HG02840 (cell line): Measurements from ENCODE around the gene PCDHGB2.
"Not testable (repeated sequence)": the region's sequence is repeated elsewhere in the genome, so short reads cannot be mapped to it uniquely, and the experiment has no call there.

Experiments
- ATAC-seq: cut with Tn5 transposase; IDR thresholded peaks from one replicate; pipeline ENCODE4 v1.9.1; 2021; ENCODE audit warnings: mild to moderate bottlenecking, moderate library complexity, moderate number of reproducible peaks; ENCODE audit not compliant: unreplicated experiment, low FRiP score

The PCDHGB2 gene

GRCh38 chr5:141359790-141360426 is at the start of gene PCDHGB2:
PCDHGB2 (plus strand) TSS chr5:141359994; CDS start chr5:141360136, 142 bp downstream.
- peak; percentile 74 for ATAC-seq

- ATAC-seq, result no peak
Observed at GRCh38 chr5:141313711-141314110, 46.1 kb upstream of the PCDHGB2 start.

- ATAC-seq, result not testable (repeated sequence)
Observed at GRCh38 chr5:141316963-141317362, 42.8 kb upstream of the PCDHGB2 start.

- no peak for ATAC-seq
Observed at GRCh38 chr5:141319202-141319601, 40.6 kb upstream of the PCDHGB2 start.

- no peak for ATAC-seq
Observed at GRCh38 chr5:141319699-141320098, 40.1 kb upstream of the PCDHGB2 start.

- peak; percentile 97 for ATAC-seq
Observed at GRCh38 chr5:141320225-141321169, 39.3 kb upstream of the PCDHGB2 start, which contains the start of gene TAF7. TAF7 (minus strand) TSS chr5:141320784; CDS start chr5:141320044, 740 bp downstream.

GRCh38 chr5:141322261-141322660 is 37.5 kb upstream of the PCDHGB2 start:
- ATAC-seq, result no peak

- ATAC-seq, result peak; percentile 82
Observed at GRCh38 chr5:141326088-141326854, 33.5 kb upstream of the PCDHGB2 start.

- no peak for ATAC-seq
Observed at GRCh38 chr5:141328231-141328630, 31.6 kb upstream of the PCDHGB2 start.

GRCh38 chr5:141330299-141331080 is 29.3 kb upstream of the PCDHGB2 start, which contains the start of gene PCDHGA1:
PCDHGA1 (plus strand) TSS chr5:141330514.
- no peak for ATAC-seq

- not testable (repeated sequence) for ATAC-seq
Observed at GRCh38 chr5:141332571-141332970, 27.2 kb upstream of the PCDHGB2 start.

- ATAC-seq, result no peak
Observed at GRCh38 chr5:141338538-141339306, 21.1 kb upstream of the PCDHGB2 start, which contains the start of gene PCDHGA2. PCDHGA2 (plus strand) TSS chr5:141338760.

- not testable (repeated sequence) for ATAC-seq
Observed at GRCh38 chr5:141340781-141341354, 18.9 kb upstream of the PCDHGB2 start.

GRCh38 chr5:141342773-141343172 is 17.0 kb upstream of the PCDHGB2 start:
- ATAC-seq, result no peak

- no peak for ATAC-seq
Observed at GRCh38 chr5:141343242-141343952, 16.4 kb upstream of the PCDHGB2 start, which contains the start of gene PCDHGA3. PCDHGA3 (plus strand) TSS chr5:141343829; CDS start chr5:141344034, 205 bp downstream.

- ATAC-seq, result no peak
Observed at GRCh38 chr5:141343953-141344463, 15.8 kb upstream of the PCDHGB2 start.

- ATAC-seq, result no peak
Observed at GRCh38 chr5:141345327-141345726, 14.5 kb upstream of the PCDHGB2 start.

- not testable (repeated sequence) for ATAC-seq
Observed at GRCh38 chr5:141346017-141346416, 13.8 kb upstream of the PCDHGB2 start.
